ENCODE results near the gene ATP8B4. TPM values are rescaled to one million over a fixed set of nuclear protein-coding genes. Genes with fewer than 3 reads are reported as not detected.
"Not testable (repeated sequence)": the region's sequence is repeated elsewhere in the genome, so short reads cannot be mapped to it uniquely, and the experiment has no call there.

Gene ATP8B4
- total and polyA plus RNA-seq, 10 donors, result 1.7 to 42.8 (median 27.7) TPM

DNA sequence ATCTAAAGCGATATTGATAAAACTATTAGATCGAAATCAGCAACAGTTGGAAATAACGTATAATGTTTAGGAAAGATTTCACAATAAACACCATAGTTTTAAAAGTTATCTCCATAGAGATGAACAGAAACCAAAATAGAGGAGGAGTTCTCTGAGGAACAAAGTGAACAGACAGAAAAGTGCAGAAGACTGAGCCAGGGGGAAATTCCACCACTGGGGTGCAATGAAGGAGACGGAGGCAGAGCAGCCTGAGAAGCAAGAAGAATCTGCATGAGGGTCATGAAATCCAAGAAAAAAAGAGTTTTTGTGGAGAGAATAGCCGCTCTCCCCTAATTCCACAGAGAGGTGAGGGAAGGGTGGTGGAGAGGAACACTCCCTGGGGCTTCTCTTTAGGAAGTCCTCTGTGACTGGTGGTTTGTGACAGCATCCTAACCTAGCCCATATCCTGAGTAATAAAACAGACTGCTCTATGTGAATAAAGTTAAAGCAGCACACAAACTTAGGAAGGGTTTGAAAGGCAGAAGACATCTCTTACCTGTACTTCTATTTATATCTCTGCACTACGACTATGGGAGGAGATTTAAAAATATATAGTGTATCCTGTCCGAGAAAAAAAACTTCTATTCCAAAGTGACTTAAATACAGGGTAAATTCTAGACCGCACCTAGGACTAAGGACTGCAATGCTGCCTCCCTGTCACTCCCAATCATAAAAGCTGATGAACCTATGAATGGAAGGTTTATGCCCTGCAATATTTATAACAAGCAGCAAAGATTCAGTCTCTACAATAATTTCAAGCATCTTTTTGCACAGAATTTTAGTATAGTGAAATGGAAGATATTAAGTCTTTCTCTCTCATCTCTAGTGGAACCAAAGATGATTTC, 22.9 kb downstream of the ATP8B4 start:
- H3K27me3 ChIP-seq (replicated peaks in 1 of 7), result no peaks in the 10 kb centered on the region
- DNase-seq, result no peak
- intact Hi-C loops (cut with DNase I; ENCODE audit: low total_unique reads), result no loop called here
- WGBS, 5 donors, result 45 to 70% (median 58%) methylated on average over 8 of the region's 8 CpGs
- peak overlapping the region in 1 of 8 donors; percentile 58 for H3K27ac ChIP-seq
- H3K36me3 ChIP-seq, result no peaks in the 10 kb centered on the region
- no peaks in the 10 kb centered on the region for H3K9me3 ChIP-seq
- TF ChIP-seq, protein P1, sequence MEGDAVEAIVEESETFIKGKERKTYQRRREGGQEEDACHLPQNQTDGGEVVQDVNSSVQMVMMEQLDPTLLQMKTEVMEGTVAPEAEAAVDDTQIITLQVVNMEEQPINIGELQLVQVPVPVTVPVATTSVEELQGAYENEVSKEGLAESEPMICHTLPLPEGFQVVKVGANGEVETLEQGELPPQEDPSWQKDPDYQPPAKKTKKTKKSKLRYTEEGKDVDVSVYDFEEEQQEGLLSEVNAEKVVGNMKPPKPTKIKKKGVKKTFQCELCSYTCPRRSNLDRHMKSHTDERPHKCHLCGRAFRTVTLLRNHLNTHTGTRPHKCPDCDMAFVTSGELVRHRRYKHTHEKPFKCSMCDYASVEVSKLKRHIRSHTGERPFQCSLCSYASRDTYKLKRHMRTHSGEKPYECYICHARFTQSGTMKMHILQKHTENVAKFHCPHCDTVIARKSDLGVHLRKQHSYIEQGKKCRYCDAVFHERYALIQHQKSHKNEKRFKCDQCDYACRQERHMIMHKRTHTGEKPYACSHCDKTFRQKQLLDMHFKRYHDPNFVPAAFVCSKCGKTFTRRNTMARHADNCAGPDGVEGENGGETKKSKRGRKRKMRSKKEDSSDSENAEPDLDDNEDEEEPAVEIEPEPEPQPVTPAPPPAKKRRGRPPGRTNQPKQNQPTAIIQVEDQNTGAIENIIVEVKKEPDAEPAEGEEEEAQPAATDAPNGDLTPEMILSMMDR (IDR thresholded peaks at IDR 0.05 in 8 of 11, conservative IDR thresholded peaks at IDR 0.05 in 3 of 11), result no peak
- TF ChIP-seq POLR2AphosphoS5 (IDR thresholded peaks at IDR 0.05), result no peak
- TF ChIP-seq POLR2A (IDR thresholded peaks at IDR 0.05), result no peak
- peaks cover 0 to 13% (median 2%) of the 10 kb centered on the region in 6 donors for H3K4me1 ChIP-seq
- H3K4me3 ChIP-seq, result no peak overlapping the region

DNA sequence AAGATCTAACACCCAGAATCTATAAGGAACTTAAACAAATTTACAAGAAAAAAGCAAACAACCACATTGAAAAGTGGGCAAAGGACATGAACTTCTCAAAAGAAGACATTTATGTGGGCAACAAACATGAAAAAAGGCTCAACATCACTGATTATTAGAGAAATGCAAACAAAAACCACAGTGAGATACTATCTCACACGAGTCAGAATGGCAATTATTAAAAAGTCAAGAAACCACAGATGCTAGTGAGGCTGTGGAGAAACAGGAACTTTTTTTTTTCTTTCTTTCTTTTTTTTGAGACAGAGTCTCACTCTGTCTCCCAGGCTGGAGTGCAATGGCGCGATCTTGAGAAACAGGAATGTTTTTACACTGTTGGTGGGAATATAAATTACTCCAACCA, 29.6 kb downstream of the ATP8B4 start:
- intact Hi-C loops (cut with DNase I; ENCODE audit: low total_unique reads); H3K4me1 ChIP-seq; H3K36me3 ChIP-seq; H3K27me3 ChIP-seq (replicated peaks in 1 of 7); H3K9me3 ChIP-seq; DNase-seq; H3K4me3 ChIP-seq: not testable (repeated sequence)
- peak overlapping the region in 3 of 8 donors; percentile 13 to 63 (median 53) for H3K27ac ChIP-seq
- 50 to 62% (median 50%) methylated on average over 3 of the region's 3 CpGs for WGBS, 5 donors

DNA sequence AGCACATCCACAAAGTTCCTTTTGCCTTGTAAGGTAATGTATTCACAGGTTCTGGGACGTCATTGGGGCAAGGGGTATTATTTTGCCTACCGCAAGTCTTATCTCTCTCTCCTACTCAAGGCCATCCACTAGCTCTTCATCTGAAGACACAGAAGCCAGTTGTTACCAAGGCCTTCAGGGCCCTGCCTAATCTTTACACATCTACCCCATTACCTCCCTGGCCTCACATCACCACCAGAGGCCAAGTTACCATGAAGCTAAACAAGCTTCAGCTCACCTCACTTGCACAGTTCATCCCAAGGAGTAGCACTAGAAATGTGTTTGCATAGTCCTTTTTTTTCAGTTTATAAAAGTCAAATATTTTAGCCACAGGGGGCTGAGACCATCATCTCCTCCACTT, 34.1 kb downstream of the ATP8B4 start:
- H3K36me3 ChIP-seq, result no peaks in the 10 kb centered on the region
- intact Hi-C loops (cut with DNase I; ENCODE audit: low total_unique reads), result no loop called here

DNA sequence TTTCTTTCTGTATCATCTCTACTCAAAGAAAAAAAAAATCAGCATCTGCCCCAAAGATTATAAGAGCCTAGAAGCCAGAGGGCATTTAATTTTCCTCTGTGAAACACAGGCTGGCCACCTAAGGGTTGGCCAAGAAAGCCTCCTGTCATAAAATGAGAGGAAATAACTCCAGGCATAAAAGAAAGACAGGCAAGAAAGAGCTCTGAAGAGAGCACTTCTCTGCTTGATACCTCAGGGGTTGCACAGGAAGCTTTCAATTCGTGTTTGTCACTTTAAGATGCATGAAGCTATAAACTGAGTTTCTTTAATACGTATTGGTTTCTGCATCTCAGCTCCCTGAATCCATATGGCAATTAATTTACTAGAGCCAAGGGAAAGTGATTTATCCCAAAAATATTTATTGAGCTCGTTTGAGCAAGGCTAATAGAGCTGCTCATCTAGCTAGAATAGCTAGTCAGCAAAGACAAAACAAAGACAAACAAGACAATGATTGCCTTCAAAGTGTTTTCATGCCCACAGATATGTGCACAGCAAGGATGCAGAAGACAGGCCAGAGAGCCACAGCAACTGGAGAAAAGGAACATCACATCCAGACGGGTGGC, 35.5 kb downstream of the ATP8B4 start:
- peak overlapping the region in 1 of 8 donors; percentile 46 for H3K27ac ChIP-seq
- H3K4me1 ChIP-seq, result peaks cover 0 to 10% (median 0%) of the 10 kb centered on the region in 6 donors
- no peak for TF ChIP-seq POLR2AphosphoS5 (IDR thresholded peaks at IDR 0.05)
- no peak for TF ChIP-seq POLR2A (IDR thresholded peaks at IDR 0.05)
- TF ChIP-seq, protein P1 (IDR thresholded peaks at IDR 0.05 in 8 of 11, conservative IDR thresholded peaks at IDR 0.05 in 3 of 11), result no peak
- no peak for DNase-seq
- intact Hi-C loops (cut with DNase I; ENCODE audit: low total_unique reads), result no loop called here
- H3K9me3 ChIP-seq, result no peaks in the 10 kb centered on the region
- H3K36me3 ChIP-seq, result no peaks in the 10 kb centered on the region
- H3K27me3 ChIP-seq (replicated peaks in 1 of 7), result no peaks in the 10 kb centered on the region
- 40 to 63% (median 45%) methylated on average over 4 of the region's 4 CpGs for WGBS, 5 donors
- H3K4me3 ChIP-seq, result no peak overlapping the region

More for the DNA sequence above, 34.1 kb downstream of the ATP8B4 start:
- 85 to 98% (median 93%) methylated on average over 2 of the region's 2 CpGs for WGBS, 5 donors
- peaks cover 0 to 17% (median 0%) of the 10 kb centered on the region in 6 donors for H3K4me1 ChIP-seq
- TF ChIP-seq, protein P1 (IDR thresholded peaks at IDR 0.05 in 8 of 11, conservative IDR thresholded peaks at IDR 0.05 in 3 of 11), result no peak
- TF ChIP-seq POLR2A (IDR thresholded peaks at IDR 0.05), result no peak
- TF ChIP-seq POLR2AphosphoS5 (IDR thresholded peaks at IDR 0.05), result no peak
- peak overlapping the region in 3 of 8 donors; percentile 10 to 46 (median 19) for H3K27ac ChIP-seq
- no peak overlapping the region for H3K4me3 ChIP-seq
- peaks cover 0 to 5% (median 0%) of the 10 kb centered on the region in 8 donors for H3K9me3 ChIP-seq
- no peaks in the 10 kb centered on the region for H3K27me3 ChIP-seq (replicated peaks in 1 of 7)
- no peak for DNase-seq

Measured in spleen (tissue), 11 donors.